ENCODE data around the gene SETD4.

GRCh38 chr21:36039861-36040260 is 20.5 kb downstream of the SETD4 start:
- TF ChIP-seq POLR2A (IDR thresholded peaks at IDR 0.05; ENCODE audit: low read depth, low read length) = no peak
- no peak for TF ChIP-seq CTCF (conservative IDR thresholded peaks at IDR 0.05; ENCODE audit: low read depth, low read length)
- TF ChIP-seq RAD21 (IDR thresholded peaks at IDR 0.05; ENCODE audit: low read length) = no peak

Data from IMR-90 (cell line).